HEK293 (cell line): ENCODE measurements around the gene CD74.

Experiments
- CTCF ChIA-PET: fragments of 350-600 bp; formaldehyde crosslinking; extraction: SDS; loops from one replicate; lab custom pipeline; 2021; ENCODE audit warnings: antibody characterized with exemption; lab: Yijun Ruan, JAX
- POLR2A ChIA-PET: fragments of 300-600 bp; formaldehyde crosslinking; extraction: SDS; loops from one replicate; lab custom pipeline; 2020; ENCODE audit warnings: antibody characterized with exemption, inconsistent platforms; lab: Yijun Ruan, JAX
- H3K27ac ChIP-seq: fragments of 200-500 bp; sonication (Bioruptor generic); 2 replicates; pipeline ENCODE4 v1.5.1; 2014; ENCODE audit warnings: low read depth, low read length, control low read depth, inconsistent platforms; ENCODE audit errors: extremely low read depth
- H3K36me3 ChIP-seq, 2 experiments: fragments of 200-500 bp in 1 of 2; sonication (Bioruptor generic) in 1 of 2; 1 replicate in 1 of 2; 2 replicates in 1 of 2; pipeline ENCODE4 v1.5.1; 2014 to 2017; ENCODE audit warnings: inconsistent platforms in 2 of 2, low read length in 2 of 2; ENCODE audit not compliant: control insufficient read depth in 2 of 2, insufficient read depth in 1 of 2
- H3K4me1 ChIP-seq: fragments of 200-500 bp; sonication (Bioruptor generic); 2 replicates; pipeline ENCODE4 v1.5.1; 2014; ENCODE audit warnings: mild to moderate bottlenecking, low read length, inconsistent platforms; ENCODE audit not compliant: control insufficient read depth, insufficient read depth
- H3K4me3 ChIP-seq: 2 replicates; pipeline ENCODE4 v1.5.1; 2011; ENCODE audit warnings: low read depth, mild to moderate bottlenecking, control low read depth, low read length, moderate library complexity
- H3K9me3 ChIP-seq: fragments of 200-500 bp; sonication (Bioruptor generic); 2 replicates; pipeline ENCODE4 v1.5.1; 2014; ENCODE audit warnings: low read depth, low read length, inconsistent platforms; ENCODE audit not compliant: control insufficient read depth, insufficient read depth
- GLIS1 ChIP-seq: fragments of 450-650 bp; formaldehyde crosslinking; IDR thresholded peaks from 2 replicates; pipeline ENCODE4 v1.5.1; 2016; ENCODE audit warnings: missing biosample characterization, missing genetic modification characterization
- GLIS2 ChIP-seq: fragments of 450-650 bp; formaldehyde crosslinking; IDR thresholded peaks from 2 replicates; pipeline ENCODE4 v1.5.1; 2016; ENCODE audit warnings: missing biosample characterization, missing genetic modification characterization
- HOXC10 ChIP-seq: sonication (generic); formaldehyde crosslinking; IDR thresholded peaks from 2 replicates; pipeline ENCODE4 v1.8.1; 2023; ENCODE audit warnings: mild to moderate bottlenecking, missing genetic modification reagents
- IKZF3 ChIP-seq: fragments of 450-650 bp; IDR thresholded peaks from 2 replicates; pipeline ENCODE4 v1.5.0; 2018; ENCODE audit warnings: missing biosample characterization, mild to moderate bottlenecking, missing genetic modification characterization, moderate library complexity
- INSM2 ChIP-seq: fragments of 450-650 bp; formaldehyde crosslinking; IDR thresholded peaks from 2 replicates; pipeline ENCODE4 v1.5.1; 2016; ENCODE audit warnings: missing biosample characterization, missing genetic modification characterization
- PRDM4 ChIP-seq: fragments of 450-650 bp; formaldehyde crosslinking; IDR thresholded peaks from 2 replicates; pipeline ENCODE4 v1.5.1; 2017; ENCODE audit warnings: missing biosample characterization, missing genetic modification characterization
- SCRT2 ChIP-seq: fragments of 450-650 bp; formaldehyde crosslinking; IDR thresholded peaks from 2 replicates; pipeline ENCODE4 v1.5.1; 2016; ENCODE audit warnings: missing biosample characterization, missing genetic modification characterization
- SETDB1 ChIP-seq: IDR thresholded peaks from one replicate; pipeline ENCODE4 v1.6.1; 2017; ENCODE audit warnings: mild to moderate bottlenecking, low read length, moderate library complexity, mixed read lengths; ENCODE audit not compliant: insufficient read length
- SP2 ChIP-seq: fragments of 450-650 bp; formaldehyde crosslinking; IDR thresholded peaks from 2 replicates; pipeline ENCODE4 v1.5.1; 2016; ENCODE audit warnings: missing biosample characterization, missing genetic modification characterization
- SP3 ChIP-seq: fragments of 450-650 bp; formaldehyde crosslinking; IDR thresholded peaks from 2 replicates; pipeline ENCODE4 v1.5.1; 2016; ENCODE audit warnings: missing biosample characterization, missing genetic modification characterization
- ZBTB17 ChIP-seq: fragments of 450-650 bp; formaldehyde crosslinking; IDR thresholded peaks from 2 replicates; pipeline ENCODE4 v1.5.1; 2016; ENCODE audit warnings: missing biosample characterization, missing genetic modification characterization
- ZBTB7A ChIP-seq: fragments of 450-650 bp; formaldehyde crosslinking; IDR thresholded peaks from 2 replicates; pipeline ENCODE4 v1.5.1; 2016; ENCODE audit warnings: low read depth, missing biosample characterization, missing genetic modification characterization
- ZIC2 ChIP-seq: fragments of 450-650 bp; formaldehyde crosslinking; IDR thresholded peaks from 2 replicates; pipeline ENCODE4 v1.5.1; 2016; ENCODE audit warnings: missing biosample characterization, missing genetic modification characterization
- ZNF114 ChIP-seq: fragments of 450-650 bp; formaldehyde crosslinking; IDR thresholded peaks from 2 replicates; pipeline ENCODE4 v1.5.0; 2017; ENCODE audit warnings: missing biosample characterization, missing genetic modification characterization
- ZNF174 ChIP-seq: fragments of 450-650 bp; formaldehyde crosslinking; IDR thresholded peaks from 2 replicates; pipeline ENCODE4 v1.5.0; 2017; ENCODE audit warnings: missing biosample characterization, mild to moderate bottlenecking, missing genetic modification characterization
- ZNF2 ChIP-seq: fragments of 450-650 bp; formaldehyde crosslinking; IDR thresholded peaks from 2 replicates; pipeline ENCODE4 v1.5.1; 2016; ENCODE audit warnings: missing biosample characterization, missing genetic modification characterization
- ZNF239 ChIP-seq: fragments of 450-650 bp; formaldehyde crosslinking; IDR thresholded peaks from 2 replicates; pipeline ENCODE4 v1.5.1; 2016; ENCODE audit warnings: missing biosample characterization, missing genetic modification characterization
- ZNF302 ChIP-seq: fragments of 450-650 bp; formaldehyde crosslinking; IDR thresholded peaks from 2 replicates; pipeline ENCODE4 v1.5.1; 2016; ENCODE audit warnings: missing biosample characterization, missing genetic modification characterization, low read depth
- ZNF350 ChIP-seq: fragments of 450-650 bp; formaldehyde crosslinking; IDR thresholded peaks from 2 replicates; pipeline ENCODE4 v1.5.0; 2017; ENCODE audit warnings: missing biosample characterization, mild to moderate bottlenecking, missing genetic modification characterization
- ZNF398 ChIP-seq: fragments of 450-650 bp; formaldehyde crosslinking; IDR thresholded peaks from 2 replicates; pipeline ENCODE4 v1.5.1; 2017; ENCODE audit warnings: missing biosample characterization, missing genetic modification characterization
- ZNF423 ChIP-seq: fragments of 450-650 bp; formaldehyde crosslinking; IDR thresholded peaks from 2 replicates; pipeline ENCODE4 v1.5.1; 2016; ENCODE audit warnings: missing biosample characterization, missing genetic modification characterization
- ZNF514 ChIP-seq: fragments of 450-650 bp; formaldehyde crosslinking; IDR thresholded peaks from 2 replicates; pipeline ENCODE4 v1.5.1; 2016; ENCODE audit warnings: missing biosample characterization, missing genetic modification characterization
- ZNF623 ChIP-seq: fragments of 450-650 bp; formaldehyde crosslinking; IDR thresholded peaks from 2 replicates; pipeline ENCODE4 v1.5.1; 2016; ENCODE audit warnings: missing biosample characterization, missing genetic modification characterization
- ZNF654 ChIP-seq: fragments of 450-650 bp; formaldehyde crosslinking; IDR thresholded peaks from 2 replicates; pipeline ENCODE4 v1.5.1; 2016; ENCODE audit warnings: low read depth, missing biosample characterization, missing genetic modification characterization
- ZNF701 ChIP-seq: fragments of 450-650 bp; formaldehyde crosslinking; IDR thresholded peaks from 2 replicates; pipeline ENCODE4 v1.5.1; 2016; ENCODE audit warnings: missing biosample characterization, missing genetic modification characterization
- TF ChIP-seq, protein P1 (sequence below): fragments of 450-650 bp; formaldehyde crosslinking; IDR thresholded peaks from 2 replicates; pipeline ENCODE4 v1.5.1; 2016; ENCODE audit warnings: missing biosample characterization, missing genetic modification characterization

The CD74 gene

DNA sequence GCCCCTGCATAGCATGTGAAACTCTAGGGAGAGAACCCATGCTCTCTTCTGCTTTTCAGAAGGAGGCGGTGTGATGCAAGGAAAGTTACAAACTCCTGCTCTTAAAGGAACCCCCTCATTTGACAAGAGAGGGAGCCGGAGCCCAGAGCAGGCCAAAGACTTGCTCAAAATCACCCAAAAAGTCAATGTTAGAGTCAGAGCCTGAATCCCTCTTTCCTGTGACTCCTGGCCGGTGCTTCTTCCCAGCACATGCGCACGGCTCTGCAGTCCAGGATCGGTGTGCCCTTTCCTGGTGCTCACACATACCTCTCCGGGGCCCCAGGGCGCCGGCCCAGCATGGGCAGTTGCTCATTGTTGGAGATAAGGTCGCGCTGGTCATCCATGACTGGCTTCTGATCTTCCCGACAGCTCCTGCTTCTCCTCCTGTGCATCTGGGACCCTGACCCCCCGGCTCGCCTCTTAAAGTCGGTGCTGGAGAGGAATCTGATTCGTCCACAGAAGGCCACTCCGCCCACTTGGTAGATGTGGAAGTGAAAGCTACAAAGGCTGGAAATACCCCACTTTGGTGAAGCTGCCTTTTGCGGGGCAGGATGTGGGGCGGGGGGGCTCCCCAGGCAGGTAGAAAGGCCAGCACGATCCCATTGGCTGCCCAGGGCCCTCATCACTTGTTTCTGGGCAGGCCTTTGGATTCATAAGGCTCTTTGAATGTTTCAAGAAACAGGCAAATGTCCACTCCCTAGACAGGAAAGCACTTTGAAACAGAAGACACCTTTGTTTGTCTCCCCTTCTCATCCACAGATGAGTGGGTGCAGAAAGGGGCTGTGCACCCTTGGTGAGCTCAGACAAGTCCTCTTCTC is at the start of gene CD74:
TSS of gene CD74 (minus strand) at position 592 of the 857 bp plus-strand sequence. CDS start at position 431, 161 bp downstream.
- H3K4me3 ChIP-seq = no peak within 1 kb of the TSS
- ChIA-PET CTCF (no interaction called here), POLR2A (no interaction called here)
- H3K4me1 ChIP-seq = peaks cover 3% of the 10 kb centered on the region; the same call in 1 of the 2 replicates
- H3K9me3 ChIP-seq = no peaks in the 10 kb centered on the region
- TF ChIP-seq GLIS2 (tag by site-specific recombination) (peak; percentile 27; the same call in 1 of the 2 replicates), ZBTB7A (tag by site-specific recombination) (no peak)
- no peak within 1 kb of the TSS for H3K27ac ChIP-seq
- no peaks in the 10 kb centered on the region for H3K36me3 ChIP-seq

DNA sequence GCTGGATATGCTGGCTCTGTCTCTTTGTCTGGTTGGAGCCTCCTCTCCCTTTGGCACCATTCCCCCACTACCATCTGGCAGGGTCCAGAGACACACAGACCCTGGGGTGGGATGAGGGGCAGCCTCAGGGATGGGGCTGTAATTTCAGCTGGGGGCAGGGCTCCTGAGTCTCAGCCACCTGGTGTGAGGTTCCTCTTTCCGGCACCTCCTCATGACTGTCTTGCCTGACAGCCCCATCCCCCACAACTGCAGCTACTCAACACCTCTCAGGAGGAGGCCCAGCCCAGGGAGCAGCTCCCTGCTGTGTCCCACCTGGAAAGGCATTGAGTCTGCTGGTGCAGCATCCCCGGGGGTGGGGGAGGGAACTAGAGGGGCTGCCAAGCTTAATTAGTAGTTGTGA is 48.5 kb upstream of the CD74 start:
- no peaks in the 10 kb centered on the region for H3K36me3 ChIP-seq
- H3K4me3 ChIP-seq = no peak overlapping the region
- POLR2A ChIA-PET = no interaction called here
- H3K9me3 ChIP-seq = no peaks in the 10 kb centered on the region
- CTCF ChIA-PET = interaction anchor here (0.6 to 6.3 kb wide), 6 partner anchors 11 to 385 kb away, joined by 3 to 64 read pairs (median 18); partner anchors contain the start of gene IRGM
- no peak overlapping the region for H3K27ac ChIP-seq
- H3K4me1 ChIP-seq = peaks cover 8% of the 10 kb centered on the region
- TF ChIP-seq GLIS1 = peak; percentile 94
- TF ChIP-seq INSM2 (tag by site-specific recombination) = no peak
- 0 out of 2 replicates have a peak, but pooled peaks have one; percentile 32 for TF ChIP-seq IKZF3 (tag by site-specific recombination)
- no peak for TF ChIP-seq ZNF701 (tag by site-specific recombination)
- TF ChIP-seq ZNF114 = no peak
- TF ChIP-seq SP3 (tag by site-specific recombination) = no peak
- TF ChIP-seq ZNF654 (tag by site-specific recombination) = no peak
- no peak for TF ChIP-seq SP2 (tag by site-specific recombination)
- peak; percentile 99 for TF ChIP-seq ZIC2 (tag by site-specific recombination)
- TF ChIP-seq SCRT2 = no peak
- TF ChIP-seq, protein P1, sequence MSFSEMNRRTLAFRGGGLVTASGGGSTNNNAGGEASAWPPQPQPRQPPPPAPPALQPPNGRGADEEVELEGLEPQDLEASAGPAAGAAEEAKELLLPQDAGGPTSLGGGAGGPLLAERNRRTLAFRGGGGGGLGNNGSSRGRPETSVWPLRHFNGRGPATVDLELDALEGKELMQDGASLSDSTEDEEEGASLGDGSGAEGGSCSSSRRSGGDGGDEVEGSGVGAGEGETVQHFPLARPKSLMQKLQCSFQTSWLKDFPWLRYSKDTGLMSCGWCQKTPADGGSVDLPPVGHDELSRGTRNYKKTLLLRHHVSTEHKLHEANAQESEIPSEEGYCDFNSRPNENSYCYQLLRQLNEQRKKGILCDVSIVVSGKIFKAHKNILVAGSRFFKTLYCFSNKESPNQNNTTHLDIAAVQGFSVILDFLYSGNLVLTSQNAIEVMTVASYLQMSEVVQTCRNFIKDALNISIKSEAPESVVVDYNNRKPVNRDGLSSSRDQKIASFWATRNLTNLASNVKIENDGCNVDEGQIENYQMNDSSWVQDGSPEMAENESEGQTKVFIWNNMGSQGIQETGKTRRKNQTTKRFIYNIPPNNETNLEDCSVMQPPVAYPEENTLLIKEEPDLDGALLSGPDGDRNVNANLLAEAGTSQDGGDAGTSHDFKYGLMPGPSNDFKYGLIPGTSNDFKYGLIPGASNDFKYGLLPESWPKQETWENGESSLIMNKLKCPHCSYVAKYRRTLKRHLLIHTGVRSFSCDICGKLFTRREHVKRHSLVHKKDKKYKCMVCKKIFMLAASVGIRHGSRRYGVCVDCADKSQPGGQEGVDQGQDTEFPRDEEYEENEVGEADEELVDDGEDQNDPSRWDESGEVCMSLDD (tag by site-specific recombination) = no peak
- peak; percentile 30; the same call in 1 of the 2 replicates for TF ChIP-seq GLIS2 (tag by site-specific recombination)
- TF ChIP-seq ZNF623 = no peak
- no peak for TF ChIP-seq ZNF2 (tag by site-specific recombination)
- no peak for TF ChIP-seq ZNF239 (tag by site-specific recombination)
- no peak for TF ChIP-seq HOXC10 (CRISPR knock-in tag)
- TF ChIP-seq ZNF514 (tag by site-specific recombination) = no peak
- no peak for TF ChIP-seq PRDM4 (tag by site-specific recombination)
- TF ChIP-seq ZNF423 (tag by site-specific recombination) = peak; percentile 77
- no peak for TF ChIP-seq ZNF302 (tag by site-specific recombination)
- TF ChIP-seq ZBTB17 (tag by site-specific recombination) = peak; percentile 36; the same call in 1 of the 2 replicates
- no peak for TF ChIP-seq ZNF174 (tag by site-specific recombination)
- peak; percentile 23; the same call in 1 of the 2 replicates for TF ChIP-seq ZNF398 (tag by site-specific recombination)
- TF ChIP-seq ZNF350 (tag by site-specific recombination) = no peak
- no peak for TF ChIP-seq SETDB1
